Stimulated activated memory B cell treated with anti-CD40 and anti-IgM and Interleukin-4, amounts not matched to agents 10 μg/mL and 1 μg/mL and 100 μg/mL, for 72 hours (primary cell): ENCODE measurements around the gene KATNB1.
A peak's percentile ranks its signal among the peaks of the same experiment; 100 is the strongest.

Experiments used
- ATAC-seq: fragments of 150-1000 bp; cut with Tn5 transposase; 2 replicates; pipeline ENCODE4 v1.10.0; 2021
- H3K27ac Mint-ChIP-seq: one replicate; pipeline ENCODE4 v1.8.0; 2022; ENCODE audit warnings: mild to moderate bottlenecking, mixed read lengths
- H3K27me3 Mint-ChIP-seq: one replicate; pipeline ENCODE4 v1.8.0; 2022; ENCODE audit warnings: mixed read lengths
- H3K36me3 Mint-ChIP-seq: one replicate; pipeline ENCODE4 v1.8.0; 2022; ENCODE audit warnings: mixed read lengths
- H3K4me1 Mint-ChIP-seq: one replicate; pipeline ENCODE4 v1.8.0; 2022; ENCODE audit warnings: mixed read lengths
- H3K4me3 Mint-ChIP-seq: one replicate; pipeline ENCODE4 v1.8.0; 2022; ENCODE audit warnings: mild to moderate bottlenecking, moderate library complexity, mixed read lengths
- H3K9me3 Mint-ChIP-seq: one replicate; pipeline ENCODE4 v1.8.0; 2022; ENCODE audit warnings: mixed read lengths

The KATNB1 gene, protein sequence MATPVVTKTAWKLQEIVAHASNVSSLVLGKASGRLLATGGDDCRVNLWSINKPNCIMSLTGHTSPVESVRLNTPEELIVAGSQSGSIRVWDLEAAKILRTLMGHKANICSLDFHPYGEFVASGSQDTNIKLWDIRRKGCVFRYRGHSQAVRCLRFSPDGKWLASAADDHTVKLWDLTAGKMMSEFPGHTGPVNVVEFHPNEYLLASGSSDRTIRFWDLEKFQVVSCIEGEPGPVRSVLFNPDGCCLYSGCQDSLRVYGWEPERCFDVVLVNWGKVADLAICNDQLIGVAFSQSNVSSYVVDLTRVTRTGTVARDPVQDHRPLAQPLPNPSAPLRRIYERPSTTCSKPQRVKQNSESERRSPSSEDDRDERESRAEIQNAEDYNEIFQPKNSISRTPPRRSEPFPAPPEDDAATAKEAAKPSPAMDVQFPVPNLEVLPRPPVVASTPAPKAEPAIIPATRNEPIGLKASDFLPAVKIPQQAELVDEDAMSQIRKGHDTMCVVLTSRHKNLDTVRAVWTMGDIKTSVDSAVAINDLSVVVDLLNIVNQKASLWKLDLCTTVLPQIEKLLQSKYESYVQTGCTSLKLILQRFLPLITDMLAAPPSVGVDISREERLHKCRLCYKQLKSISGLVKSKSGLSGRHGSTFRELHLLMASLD

DNA sequence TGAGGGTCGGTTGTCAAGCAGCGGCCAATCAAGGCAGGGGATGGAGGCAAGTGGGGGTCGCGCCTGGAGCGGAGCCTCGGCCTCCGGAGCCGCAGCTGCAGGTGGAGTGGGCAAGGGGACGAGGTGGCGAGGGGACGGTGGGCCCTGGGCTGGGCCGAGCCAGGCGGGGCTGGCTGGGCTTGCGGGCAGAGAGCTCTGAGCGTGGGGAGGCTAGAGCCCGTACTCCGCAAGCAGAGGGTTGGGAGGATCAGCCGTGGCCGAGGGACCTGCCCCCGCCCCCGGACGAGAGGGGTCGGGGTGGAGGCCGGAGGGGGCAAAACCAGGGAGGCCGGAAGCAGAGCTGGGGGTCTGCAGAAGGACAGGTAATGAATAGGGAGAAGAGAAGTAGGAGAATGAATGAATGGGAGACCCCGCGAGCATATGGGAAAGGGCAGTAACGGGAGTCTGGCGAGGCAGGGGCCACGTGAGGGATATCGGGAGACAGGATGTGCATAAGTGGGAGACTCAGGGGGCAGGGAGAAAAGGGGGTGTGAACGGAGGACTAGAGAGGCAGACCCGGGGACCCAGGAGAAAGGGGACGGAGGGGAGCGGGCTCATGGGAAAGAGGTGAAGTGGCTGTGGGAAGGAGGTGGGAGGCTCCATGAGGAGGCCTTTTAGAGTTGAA, at the start of gene KATNB1:
TSS of gene KATNB1 (plus strand) at position 16 of the 664 bp plus-strand sequence. CDS start 1,474 bp downstream, outside the sequence.
- peak within 1 kb of the TSS; percentile 91 for H3K27ac Mint-ChIP-seq
- ATAC-seq: peak; percentile 44
- peaks cover 10% of the 10 kb centered on the region for H3K36me3 Mint-ChIP-seq
- peak within 1 kb of the TSS; percentile 89 for H3K4me3 Mint-ChIP-seq
- H3K27me3 Mint-ChIP-seq: no peaks in the 10 kb centered on the region
- peaks cover 15% of the 10 kb centered on the region for H3K4me1 Mint-ChIP-seq
- H3K9me3 Mint-ChIP-seq: peaks cover 2% of the 10 kb centered on the region

DNA sequence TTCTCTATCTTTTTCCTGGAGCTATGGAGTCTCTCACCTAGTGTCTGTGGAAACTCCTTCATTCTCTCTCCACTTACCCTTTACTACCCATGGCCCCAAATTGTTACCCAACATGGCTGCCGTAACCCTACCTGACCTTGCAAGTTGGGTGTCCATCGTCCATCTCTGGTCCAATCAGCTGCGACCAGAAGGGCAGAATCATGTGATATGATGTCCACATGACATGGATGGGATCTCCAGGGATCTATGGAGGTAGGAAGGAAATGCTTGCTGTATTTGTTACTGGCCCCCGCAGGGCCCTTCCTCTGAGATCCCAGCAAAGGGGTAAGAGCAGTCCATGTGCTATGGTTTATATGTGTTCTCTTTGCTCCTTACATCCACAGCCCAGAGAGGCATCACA, 49.0 kb upstream of the KATNB1 start:
- Mint-ChIP-seq H3K27ac (no peak overlapping the region), H3K27me3 (no peaks in the 10 kb centered on the region), H3K4me1 (peaks cover 21% of the 10 kb centered on the region), H3K4me3 (no peak overlapping the region), H3K36me3 (no peaks in the 10 kb centered on the region), H3K9me3 (no peaks in the 10 kb centered on the region)
- no peak for ATAC-seq

DNA sequence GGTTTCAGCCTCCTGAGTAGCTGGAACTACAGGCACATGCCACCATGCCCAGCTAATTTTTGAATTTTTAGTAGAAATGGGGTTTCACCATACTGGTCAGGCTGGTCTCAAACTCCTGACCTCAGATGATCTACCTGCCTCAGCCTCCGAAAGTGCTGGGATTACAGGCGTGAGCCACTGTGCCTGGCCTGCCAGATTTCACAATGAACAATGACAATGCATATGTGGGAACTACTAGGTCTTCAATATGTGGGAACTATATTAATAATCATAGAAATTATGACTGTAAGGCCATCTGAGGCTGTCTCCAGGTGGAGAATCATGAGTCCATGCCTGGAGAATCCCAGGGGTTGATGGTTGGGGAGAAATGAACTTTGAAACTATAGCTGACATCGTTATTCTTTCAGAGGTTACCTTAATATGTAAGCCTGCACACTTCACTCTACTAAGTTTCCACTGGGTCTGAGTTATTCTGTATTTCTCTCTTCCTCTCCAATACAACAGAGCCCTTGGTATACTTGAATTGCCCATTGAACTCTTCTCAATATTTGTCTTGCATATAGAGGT, 48.1 kb upstream of the KATNB1 start:
- no peak overlapping the region for H3K4me3 Mint-ChIP-seq
- no peaks in the 10 kb centered on the region for H3K36me3 Mint-ChIP-seq
- ATAC-seq: no peak
- peaks cover 21% of the 10 kb centered on the region for H3K4me1 Mint-ChIP-seq
- no peak overlapping the region for H3K27ac Mint-ChIP-seq
- H3K27me3 Mint-ChIP-seq: no peaks in the 10 kb centered on the region
- no peaks in the 10 kb centered on the region for H3K9me3 Mint-ChIP-seq

DNA sequence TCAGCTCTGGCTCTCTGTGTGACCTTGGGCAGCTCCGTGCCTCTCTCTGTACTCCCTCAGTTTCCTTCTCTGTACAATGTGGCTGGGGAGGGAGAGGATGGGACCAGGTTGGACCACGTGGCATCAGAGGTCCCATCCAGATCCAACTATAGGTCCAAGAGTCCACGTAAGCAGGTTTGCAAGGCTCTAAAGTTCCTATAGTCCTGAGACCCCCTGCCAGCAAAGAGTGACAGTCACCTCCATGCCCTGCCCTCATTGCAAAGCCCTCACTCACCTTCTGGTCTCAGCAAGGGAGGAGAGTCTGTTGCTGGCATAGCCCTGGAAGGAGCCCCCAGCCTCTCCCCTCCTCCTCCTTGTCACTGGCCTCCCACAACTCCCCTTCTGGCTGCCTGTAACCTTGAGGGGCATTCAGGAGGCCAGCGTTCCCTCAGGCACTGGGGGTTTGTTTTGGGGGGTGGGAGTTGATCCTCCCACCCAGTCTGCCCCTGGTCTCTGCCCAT, 47.0 kb upstream of the KATNB1 start:
- ATAC-seq: no peak
- Mint-ChIP-seq H3K36me3 (no peaks in the 10 kb centered on the region), H3K4me1 (peaks cover 21% of the 10 kb centered on the region), H3K27ac (no peak overlapping the region), H3K9me3 (no peaks in the 10 kb centered on the region), H3K27me3 (no peaks in the 10 kb centered on the region), H3K4me3 (no peak overlapping the region)

DNA sequence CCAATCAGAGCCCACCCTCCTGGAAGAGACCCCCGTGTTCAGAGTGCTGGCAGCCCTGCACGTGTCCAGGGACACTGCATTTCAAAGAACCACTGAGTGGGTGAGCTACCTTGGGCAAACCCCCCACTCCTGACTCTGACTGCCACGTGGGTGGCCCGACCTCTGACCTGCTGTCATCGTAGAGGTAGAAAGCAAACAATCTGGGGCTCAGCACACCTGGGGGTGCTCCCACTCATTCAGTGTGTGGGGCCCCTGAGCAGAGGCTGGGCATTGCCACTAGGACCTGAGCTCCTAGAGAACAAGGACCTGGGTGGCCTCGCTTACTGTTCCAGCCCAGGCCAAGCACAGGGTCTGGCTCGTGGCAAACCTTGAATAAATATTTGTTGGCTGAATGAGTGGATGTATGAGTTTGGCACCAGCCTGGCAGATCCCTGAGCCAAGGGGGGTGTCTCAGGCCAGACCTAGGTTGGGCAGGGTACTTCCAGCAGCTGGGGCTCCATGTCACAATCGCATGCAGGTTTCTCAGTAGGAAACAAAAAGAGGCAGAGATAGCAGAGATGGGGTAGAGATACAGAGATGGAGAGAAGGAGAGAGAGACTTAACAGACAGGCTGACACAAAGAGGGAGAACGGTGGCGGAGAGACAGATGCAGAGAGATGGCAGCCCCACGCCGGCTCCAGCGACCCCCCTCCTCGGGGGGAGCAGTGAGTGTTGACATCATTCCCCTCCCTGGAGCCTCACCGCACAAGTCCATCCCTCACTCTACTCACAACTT, 46.4 kb upstream of the KATNB1 start:
- Mint-ChIP-seq H3K27ac (peak overlapping the region; percentile 17), H3K36me3 (no peaks in the 10 kb centered on the region), H3K4me3 (no peak overlapping the region), H3K9me3 (no peaks in the 10 kb centered on the region), H3K27me3 (no peaks in the 10 kb centered on the region), H3K4me1 (peaks cover 21% of the 10 kb centered on the region)
- ATAC-seq: peak; percentile 14

GRCh38 chr16:57689762-57690558, 45.6 kb upstream of the KATNB1 start:
- H3K36me3 Mint-ChIP-seq: no peaks in the 10 kb centered on the region
- H3K27me3 Mint-ChIP-seq: no peaks in the 10 kb centered on the region
- peaks cover 27% of the 10 kb centered on the region for H3K4me1 Mint-ChIP-seq
- H3K4me3 Mint-ChIP-seq: no peak overlapping the region
- H3K27ac Mint-ChIP-seq: peak overlapping the region; percentile 17
- no peaks in the 10 kb centered on the region for H3K9me3 Mint-ChIP-seq
- ATAC-seq: peak; percentile 63

DNA sequence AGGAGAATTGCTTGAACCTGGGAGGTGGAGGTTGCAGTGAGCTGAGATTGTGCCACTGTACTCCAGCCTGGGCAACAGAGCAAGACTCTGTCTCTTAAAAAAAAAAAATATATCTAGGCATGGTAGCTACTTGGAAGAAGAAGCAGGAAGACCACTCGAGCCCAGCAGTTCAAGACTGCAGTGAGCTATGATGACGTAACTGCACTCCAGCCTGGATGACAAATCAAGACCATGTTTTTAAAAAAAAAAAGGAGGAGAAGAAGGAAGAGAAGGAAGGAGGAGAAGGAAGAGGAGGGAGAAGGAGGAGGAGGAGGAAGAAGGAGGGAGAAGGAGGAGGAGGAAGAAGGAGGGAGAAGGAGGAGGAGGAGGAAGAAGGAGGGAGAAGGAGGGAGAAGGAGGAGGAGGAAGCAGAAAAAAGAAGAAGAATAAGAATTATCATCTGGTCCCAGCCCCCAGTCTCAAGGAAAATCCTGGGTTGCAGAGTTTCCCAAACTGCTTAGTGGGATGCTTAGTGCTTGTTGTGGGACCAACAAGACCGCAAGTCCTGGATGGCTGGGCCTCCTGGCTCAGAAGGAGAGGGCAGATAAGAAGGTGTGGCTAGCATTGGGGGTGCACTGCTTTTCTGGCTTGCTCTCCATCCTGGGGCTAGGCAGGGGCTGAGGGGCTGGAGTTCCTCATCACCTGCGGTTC, 44.6 kb upstream of the KATNB1 start:
- Mint-ChIP-seq H3K9me3 (no peaks in the 10 kb centered on the region), H3K27me3 (no peaks in the 10 kb centered on the region), H3K4me3 (no peak overlapping the region), H3K36me3 (no peaks in the 10 kb centered on the region), H3K4me1 (peaks cover 33% of the 10 kb centered on the region), H3K27ac (peak overlapping the region; percentile 62)
- no peak for ATAC-seq

- ATAC-seq: no peak
- H3K36me3 Mint-ChIP-seq: no peaks in the 10 kb centered on the region
- no peak overlapping the region for H3K27ac Mint-ChIP-seq
Measured at GRCh38 chr16:57692636-57693035, 42.9 kb upstream of the KATNB1 start.

GRCh38 chr16:57693550-57693949, 42.0 kb upstream of the KATNB1 start:
- Mint-ChIP-seq H3K27ac (no peak overlapping the region), H3K27me3 (peaks cover 2% of the 10 kb centered on the region), H3K36me3 (no peaks in the 10 kb centered on the region), H3K9me3 (no peaks in the 10 kb centered on the region), H3K4me1 (peaks cover 33% of the 10 kb centered on the region), H3K4me3 (no peak overlapping the region)
- ATAC-seq: no peak

More at GRCh38 chr16:57692636-57693035, 42.9 kb upstream of the KATNB1 start:
- Mint-ChIP-seq H3K4me3 (no peak overlapping the region), H3K27me3 (no peaks in the 10 kb centered on the region), H3K9me3 (no peaks in the 10 kb centered on the region), H3K4me1 (peaks cover 33% of the 10 kb centered on the region)

- Mint-ChIP-seq H3K4me3 (peak overlapping the region; percentile 80), H3K36me3 (no peaks in the 10 kb centered on the region), H3K4me1 (peaks cover 31% of the 10 kb centered on the region), H3K9me3 (no peaks in the 10 kb centered on the region), H3K27ac (peak overlapping the region; percentile 73), H3K27me3 (peaks cover 9% of the 10 kb centered on the region)
- ATAC-seq: no peak
Measured at GRCh38 chr16:57694231-57694724, 41.3 kb upstream of the KATNB1 start.

- peaks cover 9% of the 10 kb centered on the region for H3K27me3 Mint-ChIP-seq
- H3K4me1 Mint-ChIP-seq: peaks cover 23% of the 10 kb centered on the region
- peak within 1 kb of the TSS; percentile 73 for H3K27ac Mint-ChIP-seq
- no peaks in the 10 kb centered on the region for H3K9me3 Mint-ChIP-seq
- no peaks in the 10 kb centered on the region for H3K36me3 Mint-ChIP-seq
- H3K4me3 Mint-ChIP-seq: peak within 1 kb of the TSS; percentile 80
- peak; percentile 75 for ATAC-seq
Measured at GRCh38 chr16:57694725-57695679, 40.6 kb upstream of the KATNB1 start, which contains the start of gene DRC7. Gene DRC7, plus strand, starts transcription at chr16:57694806. Its CDS starts 3,144 bp downstream, at chr16:57697950.

DNA sequence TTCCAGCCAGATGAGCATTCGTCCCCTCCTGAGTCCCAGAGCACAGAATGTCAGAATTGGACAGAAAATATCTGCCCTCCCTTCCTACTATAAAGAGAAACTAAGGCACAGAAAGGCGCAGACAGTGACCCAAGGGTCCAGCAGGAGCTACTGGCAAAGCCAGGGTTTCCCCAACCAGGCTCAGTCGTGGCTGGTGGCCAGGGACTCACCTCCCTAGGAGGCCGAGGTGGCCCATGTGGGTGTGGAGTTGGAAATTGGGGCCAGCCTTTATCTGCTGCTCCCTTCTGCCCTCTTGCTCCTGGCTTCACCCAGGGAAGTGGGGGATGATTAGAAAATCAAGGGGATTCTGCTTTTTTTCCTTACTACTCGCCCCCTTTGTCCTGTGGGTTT, 39.9 kb upstream of the KATNB1 start:
- no peaks in the 10 kb centered on the region for H3K9me3 Mint-ChIP-seq
- H3K4me1 Mint-ChIP-seq: peaks cover 17% of the 10 kb centered on the region
- no peaks in the 10 kb centered on the region for H3K36me3 Mint-ChIP-seq
- no peak overlapping the region for H3K4me3 Mint-ChIP-seq
- H3K27ac Mint-ChIP-seq: no peak overlapping the region
- no peak for ATAC-seq
- peaks cover 9% of the 10 kb centered on the region for H3K27me3 Mint-ChIP-seq
